ENCODE measurements around the gene AFDN.

Gene AFDN

GRCh38 chr6:167915139-167915538 is 88.4 kb downstream of the AFDN start:
- DNase-seq (no peak), ATAC-seq (no peak)
- H3K4me3 Mint-ChIP-seq: no peak overlapping the region
- no peaks in the 10 kb centered on the region for H3K36me3 Mint-ChIP-seq (ENCODE audit: low read depth)
- H3K27me3 Mint-ChIP-seq: no peaks in the 10 kb centered on the region
- no peak overlapping the region for H3K27ac Mint-ChIP-seq
- no peaks in the 10 kb centered on the region for H3K4me1 Mint-ChIP-seq
- no peaks in the 10 kb centered on the region for H3K9me3 Mint-ChIP-seq

- Mint-ChIP-seq H3K4me3 (no peak overlapping the region), H3K36me3 (ENCODE audit: low read depth) (no peaks in the 10 kb centered on the region), H3K4me1 (no peaks in the 10 kb centered on the region), H3K27ac (no peak overlapping the region), H3K27me3 (no peaks in the 10 kb centered on the region), H3K9me3 (no peaks in the 10 kb centered on the region)
- no peak for ATAC-seq
- no peak for DNase-seq
Measured at GRCh38 chr6:167917551-167918154, 90.9 kb downstream of the AFDN start.

GRCh38 chr6:167918548-167919278 is 92.0 kb downstream of the AFDN start:
- no peak for ATAC-seq
- no peaks in the 10 kb centered on the region for H3K9me3 Mint-ChIP-seq
- no peaks in the 10 kb centered on the region for H3K4me1 Mint-ChIP-seq

GRCh38 chr6:167919349-167919748 is 92.6 kb downstream of the AFDN start:
- no peaks in the 10 kb centered on the region for H3K27me3 Mint-ChIP-seq
- no peak for ATAC-seq
- no peaks in the 10 kb centered on the region for H3K4me1 Mint-ChIP-seq
- no peaks in the 10 kb centered on the region for H3K9me3 Mint-ChIP-seq
- H3K4me3 Mint-ChIP-seq: no peak overlapping the region
- H3K36me3 Mint-ChIP-seq (ENCODE audit: low read depth): no peaks in the 10 kb centered on the region
- no peak for DNase-seq
- no peak overlapping the region for H3K27ac Mint-ChIP-seq

More at GRCh38 chr6:167918548-167919278, 92.0 kb downstream of the AFDN start:
- H3K27me3 Mint-ChIP-seq: no peaks in the 10 kb centered on the region
- no peak overlapping the region for H3K27ac Mint-ChIP-seq
- no peaks in the 10 kb centered on the region for H3K36me3 Mint-ChIP-seq (ENCODE audit: low read depth)
- DNase-seq: no peak
- no peak overlapping the region for H3K4me3 Mint-ChIP-seq

GRCh38 chr6:167920165-167920564 is 93.5 kb downstream of the AFDN start:
- Mint-ChIP-seq H3K4me1 (no peaks in the 10 kb centered on the region), H3K27me3 (no peaks in the 10 kb centered on the region), H3K4me3 (no peak overlapping the region), H3K27ac (no peak overlapping the region), H3K36me3 (ENCODE audit: low read depth) (no peaks in the 10 kb centered on the region), H3K9me3 (no peaks in the 10 kb centered on the region)
- DNase-seq (no peak), ATAC-seq (no peak)

GRCh38 chr6:167921831-167922230 is 95.1 kb downstream of the AFDN start:
- no peak for ATAC-seq

GRCh38 chr6:167925026-167925425 is 98.3 kb downstream of the AFDN start:
- no peaks in the 10 kb centered on the region for H3K4me1 Mint-ChIP-seq
- H3K27me3 Mint-ChIP-seq: no peaks in the 10 kb centered on the region
- H3K27ac Mint-ChIP-seq: no peak overlapping the region
- DNase-seq: no peak
- H3K4me3 Mint-ChIP-seq: no peak overlapping the region
- H3K36me3 Mint-ChIP-seq (ENCODE audit: low read depth): no peaks in the 10 kb centered on the region
- no peak for ATAC-seq
- no peaks in the 10 kb centered on the region for H3K9me3 Mint-ChIP-seq

More at GRCh38 chr6:167921831-167922230, 95.1 kb downstream of the AFDN start:
- Mint-ChIP-seq H3K4me3 (no peak overlapping the region), H3K9me3 (no peaks in the 10 kb centered on the region), H3K4me1 (no peaks in the 10 kb centered on the region), H3K36me3 (ENCODE audit: low read depth) (no peaks in the 10 kb centered on the region), H3K27me3 (no peaks in the 10 kb centered on the region), H3K27ac (no peak overlapping the region)
- DNase-seq: no peak

GRCh38 chr6:167927246-167927645 is 100.5 kb downstream of the AFDN start:
- Mint-ChIP-seq H3K36me3 (ENCODE audit: low read depth) (no peaks in the 10 kb centered on the region), H3K4me3 (no peak overlapping the region), H3K27ac (no peak overlapping the region), H3K27me3 (no peaks in the 10 kb centered on the region), H3K9me3 (no peaks in the 10 kb centered on the region), H3K4me1 (no peaks in the 10 kb centered on the region)
- DNase-seq (no peak), ATAC-seq (peak; percentile 40)

GRCh38 chr6:167928111-167928510 is 101.4 kb downstream of the AFDN start:
- DNase-seq (no peak), ATAC-seq (no peak)
- no peaks in the 10 kb centered on the region for H3K4me1 Mint-ChIP-seq
- no peaks in the 10 kb centered on the region for H3K36me3 Mint-ChIP-seq (ENCODE audit: low read depth)
- no peak overlapping the region for H3K4me3 Mint-ChIP-seq
- no peak overlapping the region for H3K27ac Mint-ChIP-seq
- no peaks in the 10 kb centered on the region for H3K27me3 Mint-ChIP-seq
- H3K9me3 Mint-ChIP-seq: no peaks in the 10 kb centered on the region

GRCh38 chr6:167930295-167930694 is 103.6 kb downstream of the AFDN start:
- no peak overlapping the region for H3K4me3 Mint-ChIP-seq
- H3K36me3 Mint-ChIP-seq (ENCODE audit: low read depth): no peaks in the 10 kb centered on the region
- DNase-seq: no peak
- ATAC-seq: no peak
- no peaks in the 10 kb centered on the region for H3K9me3 Mint-ChIP-seq
- H3K27ac Mint-ChIP-seq: no peak overlapping the region
- no peaks in the 10 kb centered on the region for H3K27me3 Mint-ChIP-seq
- H3K4me1 Mint-ChIP-seq: no peaks in the 10 kb centered on the region

- Mint-ChIP-seq H3K27ac (no peak overlapping the region), H3K36me3 (ENCODE audit: low read depth) (no peaks in the 10 kb centered on the region), H3K4me1 (no peaks in the 10 kb centered on the region), H3K27me3 (peaks cover 2% of the 10 kb centered on the region), H3K4me3 (no peak overlapping the region), H3K9me3 (no peaks in the 10 kb centered on the region)
- no peak for ATAC-seq
- no peak for DNase-seq
Measured at GRCh38 chr6:167932468-167933276, 106.0 kb downstream of the AFDN start.

- no peak for DNase-seq
- H3K27me3 Mint-ChIP-seq: peaks cover 6% of the 10 kb centered on the region
- no peak overlapping the region for H3K4me3 Mint-ChIP-seq
- H3K4me1 Mint-ChIP-seq: no peaks in the 10 kb centered on the region
- H3K9me3 Mint-ChIP-seq: no peaks in the 10 kb centered on the region
- no peak for ATAC-seq
- no peaks in the 10 kb centered on the region for H3K36me3 Mint-ChIP-seq (ENCODE audit: low read depth)
- H3K27ac Mint-ChIP-seq: no peak overlapping the region
Measured at GRCh38 chr6:167933290-167933689, 106.6 kb downstream of the AFDN start.

- H3K36me3 Mint-ChIP-seq (ENCODE audit: low read depth): no peaks in the 10 kb centered on the region
- DNase-seq (no peak), ATAC-seq (no peak)
- no peak overlapping the region for H3K4me3 Mint-ChIP-seq
- no peaks in the 10 kb centered on the region for H3K9me3 Mint-ChIP-seq
- H3K27ac Mint-ChIP-seq: no peak overlapping the region
- H3K4me1 Mint-ChIP-seq: no peaks in the 10 kb centered on the region
- H3K27me3 Mint-ChIP-seq: peaks cover 6% of the 10 kb centered on the region
Measured at GRCh38 chr6:167933847-167934246, 107.1 kb downstream of the AFDN start.

- H3K4me3 Mint-ChIP-seq: no peak overlapping the region
- DNase-seq: no peak
Measured at GRCh38 chr6:167934426-167934864, 107.7 kb downstream of the AFDN start.

GRCh38 chr6:167936051-167936450 is 109.3 kb downstream of the AFDN start:
- no peaks in the 10 kb centered on the region for H3K36me3 Mint-ChIP-seq (ENCODE audit: low read depth)

More at GRCh38 chr6:167934426-167934864, 107.7 kb downstream of the AFDN start:
- ATAC-seq: no peak
- H3K27ac Mint-ChIP-seq: no peak overlapping the region
- H3K36me3 Mint-ChIP-seq (ENCODE audit: low read depth): no peaks in the 10 kb centered on the region
- no peaks in the 10 kb centered on the region for H3K4me1 Mint-ChIP-seq
- H3K9me3 Mint-ChIP-seq: no peaks in the 10 kb centered on the region
- peaks cover 6% of the 10 kb centered on the region for H3K27me3 Mint-ChIP-seq

More at GRCh38 chr6:167936051-167936450, 109.3 kb downstream of the AFDN start:
- H3K27me3 Mint-ChIP-seq: peaks cover 9% of the 10 kb centered on the region
- H3K9me3 Mint-ChIP-seq: no peaks in the 10 kb centered on the region
- no peak for ATAC-seq
- no peaks in the 10 kb centered on the region for H3K4me1 Mint-ChIP-seq
- DNase-seq: no peak
- no peak overlapping the region for H3K4me3 Mint-ChIP-seq
- H3K27ac Mint-ChIP-seq: no peak overlapping the region
